DND-41 (cell line): ENCODE measurements around the gene AGRN.

Experiments used
- ATAC-seq: fragments of 200-7000 bp; cut with Tn5 transposase; 3 replicates; pipeline ENCODE4 v1.9.1; 2021; ENCODE audit warnings: low read depth; ENCODE audit not compliant: insufficient read depth
- DNase-seq: peaks from one replicate; pipeline ENCODE4 v3.0.0-alpha.2; 2020
- H2AFZ ChIP-seq: 2 replicates; pipeline ENCODE4 v1.6.0; 2012; ENCODE audit warnings: low read depth, low read length
- H3K27ac ChIP-seq: 2 replicates; pipeline ENCODE4 v1.5.1; 2012; ENCODE audit warnings: low read length, inconsistent platforms
- H3K27me3 ChIP-seq: fragments of 200-600 bp; sonication (generic); 2 replicates; pipeline ENCODE4 v1.6.0; 2012; ENCODE audit warnings: low read length, mild to moderate bottlenecking, inconsistent platforms; ENCODE audit not compliant: insufficient read depth, poor library complexity
- H3K36me3 ChIP-seq: 2 replicates; pipeline ENCODE4 v1.5.1; 2012; ENCODE audit warnings: low read length, inconsistent platforms; ENCODE audit not compliant: insufficient read depth
- H3K4me1 ChIP-seq: 2 replicates; pipeline ENCODE4 v1.5.1; 2012; ENCODE audit warnings: mild to moderate bottlenecking, low read length; ENCODE audit not compliant: insufficient read depth
- H3K4me2 ChIP-seq: 2 replicates; pipeline ENCODE4 v1.6.0; 2012; ENCODE audit warnings: mild to moderate bottlenecking, moderate library complexity, low read length, inconsistent platforms; ENCODE audit not compliant: insufficient read depth
- H3K4me3 ChIP-seq, 2 experiments: fragments of 200-600 bp in 1 of 2; shearing (Covaris generic) in 1 of 2; 2 replicates each; pipeline ENCODE4 v1.5.1; 2012 to 2016; ENCODE audit warnings: inconsistent platforms in 2 of 2, low read length in 2 of 2, mild to moderate bottlenecking in 2 of 2, low read depth in 1 of 2, moderate library complexity in 1 of 2
- H3K79me2 ChIP-seq: 2 replicates; pipeline ENCODE4 v1.6.0; 2012; ENCODE audit warnings: low read length, inconsistent platforms; ENCODE audit not compliant: insufficient read depth
- H3K9ac ChIP-seq: 2 replicates; pipeline ENCODE4 v1.6.0; 2012; ENCODE audit warnings: low read depth, mild to moderate bottlenecking, inconsistent platforms, low read length, moderate library complexity
- H3K9me3 ChIP-seq: 2 replicates; pipeline ENCODE4 v1.5.1; 2012; ENCODE audit warnings: low read length, moderate library complexity, mild to moderate bottlenecking, inconsistent platforms; ENCODE audit not compliant: insufficient read depth, severe bottlenecking
- H4K20me1 ChIP-seq: 2 replicates; pipeline ENCODE4 v1.6.0; 2012; ENCODE audit warnings: low read length; ENCODE audit not compliant: insufficient read depth
- EZH2 ChIP-seq: IDR thresholded peaks from 3 replicates; pipeline ENCODE4 v1.6.1; 2012; ENCODE audit warnings: borderline replicate concordance, low read depth, mild to moderate bottlenecking, moderate library complexity, low read length, inconsistent platforms; ENCODE audit not compliant: severe bottlenecking
- TF ChIP-seq, protein P1 (sequence below): IDR thresholded peaks from 2 replicates; pipeline ENCODE4 v1.5.1; 2012; ENCODE audit warnings: borderline replicate concordance, low read length, moderate library complexity, mild to moderate bottlenecking; ENCODE audit not compliant: poor library complexity, severe bottlenecking; ENCODE audit errors: extremely low read depth

AGRN gene

DNA sequence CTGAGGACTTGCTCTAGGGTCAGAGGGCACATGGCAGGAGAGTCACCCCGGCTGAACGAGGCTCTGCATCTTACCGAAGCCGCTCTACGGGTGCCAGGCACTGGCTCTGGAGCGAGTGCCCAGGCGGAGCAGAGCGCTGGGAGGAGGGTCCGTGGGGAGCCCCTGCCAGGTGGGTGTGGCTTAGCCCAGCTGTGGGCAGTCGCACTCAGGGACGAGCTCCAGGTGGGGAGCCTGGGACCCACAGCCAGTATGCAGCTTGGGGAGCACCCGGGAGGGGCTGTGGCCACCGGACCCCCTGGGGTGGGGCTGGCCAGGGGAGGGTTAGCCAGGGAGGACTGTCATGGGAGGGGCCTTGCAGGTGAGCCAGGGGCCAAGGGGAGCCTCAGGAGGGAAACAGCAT lies 3.8 kb downstream of the AGRN start:
- Histone ChIP-seq H3K27ac (no peak overlapping the region), H3K79me2 (no peaks in the 10 kb centered on the region), H3K4me1 (peaks cover 20% of the 10 kb centered on the region), H3K4me3 (no peak overlapping the region), H3K36me3 (no peaks in the 10 kb centered on the region), H4K20me1 (peaks cover 47% of the 10 kb centered on the region), H3K9ac (no peak overlapping the region), H3K4me2 (no peak overlapping the region), H3K9me3 (no peaks in the 10 kb centered on the region), H2AFZ (no peak overlapping the region), H3K27me3 (no peaks in the 10 kb centered on the region)
- no peak for TF ChIP-seq EZH2
- TF ChIP-seq, protein P1, sequence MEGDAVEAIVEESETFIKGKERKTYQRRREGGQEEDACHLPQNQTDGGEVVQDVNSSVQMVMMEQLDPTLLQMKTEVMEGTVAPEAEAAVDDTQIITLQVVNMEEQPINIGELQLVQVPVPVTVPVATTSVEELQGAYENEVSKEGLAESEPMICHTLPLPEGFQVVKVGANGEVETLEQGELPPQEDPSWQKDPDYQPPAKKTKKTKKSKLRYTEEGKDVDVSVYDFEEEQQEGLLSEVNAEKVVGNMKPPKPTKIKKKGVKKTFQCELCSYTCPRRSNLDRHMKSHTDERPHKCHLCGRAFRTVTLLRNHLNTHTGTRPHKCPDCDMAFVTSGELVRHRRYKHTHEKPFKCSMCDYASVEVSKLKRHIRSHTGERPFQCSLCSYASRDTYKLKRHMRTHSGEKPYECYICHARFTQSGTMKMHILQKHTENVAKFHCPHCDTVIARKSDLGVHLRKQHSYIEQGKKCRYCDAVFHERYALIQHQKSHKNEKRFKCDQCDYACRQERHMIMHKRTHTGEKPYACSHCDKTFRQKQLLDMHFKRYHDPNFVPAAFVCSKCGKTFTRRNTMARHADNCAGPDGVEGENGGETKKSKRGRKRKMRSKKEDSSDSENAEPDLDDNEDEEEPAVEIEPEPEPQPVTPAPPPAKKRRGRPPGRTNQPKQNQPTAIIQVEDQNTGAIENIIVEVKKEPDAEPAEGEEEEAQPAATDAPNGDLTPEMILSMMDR = no peak
- DNase-seq (no peak), ATAC-seq (no peak)

DNA sequence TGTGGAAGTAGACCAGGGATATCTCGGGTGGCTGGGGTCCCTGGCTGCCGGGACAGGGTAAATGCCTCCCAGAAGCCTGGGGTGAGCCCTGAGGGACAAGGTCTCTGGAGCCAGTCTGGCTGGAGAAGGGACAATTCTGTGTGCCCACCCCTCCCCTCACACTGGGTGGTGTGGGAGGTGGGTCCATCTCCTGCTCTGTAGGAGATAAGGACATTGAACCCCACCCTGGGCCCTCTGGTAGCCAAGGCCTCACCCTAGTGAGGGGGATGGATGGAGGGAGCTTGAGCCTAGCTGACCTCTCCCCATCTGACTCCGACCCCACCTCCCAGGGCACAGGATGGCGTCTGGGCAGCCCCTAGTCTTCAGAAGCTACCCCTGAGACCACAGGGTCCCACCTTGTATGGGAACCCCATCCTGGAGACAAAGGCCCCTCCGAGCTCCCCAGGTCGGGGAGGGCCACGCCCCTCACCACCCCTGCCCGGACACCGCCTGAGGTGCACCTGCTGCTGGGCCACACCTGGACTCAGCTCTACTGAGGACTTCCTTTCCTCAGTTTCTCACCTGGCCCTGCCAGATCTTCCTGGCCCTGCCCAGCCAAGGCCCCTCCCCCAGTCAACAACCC lies 4.3 kb downstream of the AGRN start:
- Histone ChIP-seq H3K9me3 (no peaks in the 10 kb centered on the region), H3K4me3 (no peak overlapping the region), H3K79me2 (no peaks in the 10 kb centered on the region), H3K9ac (no peak overlapping the region), H3K36me3 (no peaks in the 10 kb centered on the region), H4K20me1 (peaks cover 47% of the 10 kb centered on the region), H3K4me1 (peaks cover 15% of the 10 kb centered on the region), H3K4me2 (no peak overlapping the region), H3K27me3 (no peaks in the 10 kb centered on the region), H3K27ac (no peak overlapping the region), H2AFZ (no peak overlapping the region)
- ATAC-seq = no peak
- no peak for TF ChIP-seq EZH2
- TF ChIP-seq, protein P1 = no peak
- no peak for DNase-seq

DNA sequence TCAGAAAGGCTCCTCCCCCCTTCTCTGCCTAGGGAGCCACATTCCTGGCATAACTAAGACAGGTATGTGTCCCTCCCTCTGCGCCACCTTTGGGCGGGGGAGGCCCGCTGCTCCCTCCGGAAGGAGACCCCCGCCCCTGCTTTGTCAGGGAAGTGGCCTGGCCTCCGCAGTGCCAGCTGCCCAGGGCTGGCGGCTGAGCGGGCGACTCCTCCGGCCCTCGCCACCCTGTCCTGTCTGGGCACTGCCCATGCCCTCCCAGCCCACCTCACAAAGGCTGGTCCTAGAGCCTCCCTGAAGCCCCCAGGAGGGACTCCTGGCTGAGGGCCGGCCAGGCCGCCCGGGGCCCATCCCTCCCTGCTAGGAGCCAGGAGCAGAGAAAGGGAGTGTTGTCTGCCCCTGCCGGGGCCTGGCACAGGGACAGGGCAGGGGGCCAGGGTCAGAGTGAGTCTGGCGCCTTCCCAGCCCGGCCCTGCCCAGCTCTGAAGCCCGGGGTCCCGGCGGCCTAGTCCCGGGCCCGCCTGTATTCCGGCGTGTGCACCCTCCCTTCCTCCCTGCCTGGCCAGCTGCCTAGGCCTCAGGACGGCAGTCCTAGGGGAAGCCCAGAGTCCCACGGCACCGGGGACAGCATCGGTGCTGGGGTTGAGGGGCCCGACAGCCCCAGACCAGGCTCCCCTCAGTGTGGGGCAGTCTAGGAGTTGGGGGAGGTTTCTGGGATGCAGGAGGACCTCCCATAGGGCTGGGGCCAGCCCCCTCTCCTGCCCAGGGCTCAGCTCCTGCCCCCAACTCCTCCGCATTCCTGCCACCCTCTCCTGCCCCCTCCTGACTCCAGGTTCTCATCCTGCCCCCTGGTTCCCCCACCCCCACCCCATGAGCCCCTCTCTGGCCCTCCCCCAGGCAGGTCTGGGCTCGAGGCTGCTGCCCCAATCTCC lies 5.1 kb downstream of the AGRN start:
- no peak overlapping the region for H3K27ac ChIP-seq
- no peak overlapping the region for H3K4me2 ChIP-seq
- peaks cover 14% of the 10 kb centered on the region for H3K4me1 ChIP-seq
- no peak overlapping the region for H3K9ac ChIP-seq
- no peak overlapping the region for H3K4me3 ChIP-seq
- no peaks in the 10 kb centered on the region for H3K36me3 ChIP-seq
- no peak overlapping the region for H2AFZ ChIP-seq
- ATAC-seq (no peak), DNase-seq (no peak)
- no peaks in the 10 kb centered on the region for H3K27me3 ChIP-seq
- H3K9me3 ChIP-seq = no peaks in the 10 kb centered on the region
- TF ChIP-seq, protein P1 = no peak
- TF ChIP-seq EZH2 = no peak
- peaks cover 47% of the 10 kb centered on the region for H4K20me1 ChIP-seq
- H3K79me2 ChIP-seq = no peaks in the 10 kb centered on the region
